GM12872 (cell line): ENCODE results near the gene ARHGAP28.

Experiments
- CTCF ChIP-seq: IDR thresholded peaks from 3 replicates; pipeline ENCODE4 v1.5.1; 2011; ENCODE audit warnings: low read depth, mild to moderate bottlenecking, low read length, moderate library complexity; ENCODE audit not compliant: insufficient read depth

Gene ARHGAP28

GRCh38 chr18:6755107-6755506 lies 25.6 kb downstream of the ARHGAP28 start:
- no peak for TF ChIP-seq CTCF

GRCh38 chr18:6757931-6758330 lies 28.4 kb downstream of the ARHGAP28 start:
- no peak for TF ChIP-seq CTCF

GRCh38 chr18:6759579-6759978 lies 30.1 kb downstream of the ARHGAP28 start:
- no peak for TF ChIP-seq CTCF

- TF ChIP-seq CTCF, result no peak
These were observed 34.0 kb downstream of the ARHGAP28 start for GRCh38 chr18:6763524-6763923.

- TF ChIP-seq CTCF, result no peak
These were observed 34.9 kb downstream of the ARHGAP28 start for GRCh38 chr18:6764382-6764781.

- TF ChIP-seq CTCF, result no peak
These were observed 44.3 kb downstream of the ARHGAP28 start for GRCh38 chr18:6773777-6774176.

GRCh38 chr18:6775237-6775636 lies 45.7 kb downstream of the ARHGAP28 start:
- no peak for TF ChIP-seq CTCF

GRCh38 chr18:6775702-6776101 lies 46.2 kb downstream of the ARHGAP28 start:
- no peak for TF ChIP-seq CTCF
